ENCODE results near the gene PLVAP. TPM values are rescaled to one million over a fixed set of nuclear protein-coding genes. Genes with fewer than 3 reads are reported as not detected.

The PLVAP gene
- polyA plus RNA-seq, 2 of the 4 experiments (the other 2 are of a cell fraction), result not detected

- no peak for TF ChIP-seq PBX3 (IDR thresholded peaks at IDR 0.05)
- no peak for TF ChIP-seq HMGXB4 (CRISPR knock-in tag; IDR thresholded peaks at IDR 0.05; ENCODE audit: borderline replicate concordance)
- no peak for TF ChIP-seq ESRRA (IDR thresholded peaks at IDR 0.05; ENCODE audit: borderline replicate concordance, low read length)
- TF ChIP-seq RCOR1 (IDR thresholded peaks at IDR 0.05; ENCODE audit: low read depth, low read length), result no peak
- TF ChIP-seq ZFP36 (IDR thresholded peaks at IDR 0.05; ENCODE audit: borderline replicate concordance, partially characterized antibody), result no peak
Observed at GRCh38 chr19:17302391-17303166, 74.6 kb downstream of the PLVAP start (continued).

Other genes starting within 250 kb of the PLVAP start
- 10.1 and 10.2 TPM in 2 replicates for gene USE1, start 162.0 kb downstream of the PLVAP start, polyA plus RNA-seq (2011; rRNA removed)
- gene USE1, start 162.0 kb downstream of the PLVAP start, polyA plus RNA-seq (2017; fragmentation: RNase III; extraction: RNeasy Plus Mini Kit Qiagen cat#74134 plus additional on column Dnase treatment), result 15.5 to 18.4 TPM (median 16.5 TPM) in 3 replicates
- gene OCEL1, start 151.1 kb downstream of the PLVAP start, polyA plus RNA-seq (2011; rRNA removed), result 5.5 and 8.5 TPM in 2 replicates
- gene OCEL1, start 151.1 kb downstream of the PLVAP start, polyA plus RNA-seq (2017; fragmentation: RNase III; extraction: RNeasy Plus Mini Kit Qiagen cat#74134 plus additional on column Dnase treatment), result 6.0 to 10.7 TPM (median 9.2 TPM) in 3 replicates
- gene NR2F6, start 131.4 kb downstream of the PLVAP start, polyA plus RNA-seq (2011; rRNA removed), result 30.4 and 31.9 TPM in 2 replicates
- gene NR2F6, start 131.4 kb downstream of the PLVAP start, polyA plus RNA-seq (2017; fragmentation: RNase III; extraction: RNeasy Plus Mini Kit Qiagen cat#74134 plus additional on column Dnase treatment), result 37.7 to 42.4 TPM (median 42.1 TPM) in 3 replicates
- 0.03 and 0.04 TPM in 2 replicates for gene USHBP1, start 112.6 kb downstream of the PLVAP start, polyA plus RNA-seq (2011; rRNA removed)
- not detected in 3 replicates for gene USHBP1, start 112.6 kb downstream of the PLVAP start, polyA plus RNA-seq (2017; fragmentation: RNase III; extraction: RNeasy Plus Mini Kit Qiagen cat#74134 plus additional on column Dnase treatment)
- gene BABAM1, start 109.9 kb downstream of the PLVAP start, polyA plus RNA-seq (2011; rRNA removed), result 52.1 and 56.0 TPM in 2 replicates
- gene BABAM1, start 109.9 kb downstream of the PLVAP start, polyA plus RNA-seq (2017; fragmentation: RNase III; extraction: RNeasy Plus Mini Kit Qiagen cat#74134 plus additional on column Dnase treatment), result 64.0 to 67.6 TPM (median 65.7 TPM) in 3 replicates
- gene ANKLE1, start 95.4 kb downstream of the PLVAP start, polyA plus RNA-seq (2011; rRNA removed), result 0.45 and 0.56 TPM in 2 replicates
- 0.74 to 1.2 TPM (median 1.0 TPM) in 3 replicates for gene ANKLE1, start 95.4 kb downstream of the PLVAP start, polyA plus RNA-seq (2017; fragmentation: RNase III; extraction: RNeasy Plus Mini Kit Qiagen cat#74134 plus additional on column Dnase treatment)
- 2.3 TPM in 2 replicates for gene ABHD8, start 73.9 kb downstream of the PLVAP start, polyA plus RNA-seq (2011; rRNA removed)
- gene ABHD8, start 73.9 kb downstream of the PLVAP start, polyA plus RNA-seq (2017; fragmentation: RNase III; extraction: RNeasy Plus Mini Kit Qiagen cat#74134 plus additional on column Dnase treatment), result 3.1 to 4.4 TPM (median 4.2 TPM) in 3 replicates
- gene MRPL34, start 71.5 kb downstream of the PLVAP start, polyA plus RNA-seq (2011; rRNA removed), result 28.1 and 30.5 TPM in 2 replicates
- gene MRPL34, start 71.5 kb downstream of the PLVAP start, polyA plus RNA-seq (2017; fragmentation: RNase III; extraction: RNeasy Plus Mini Kit Qiagen cat#74134 plus additional on column Dnase treatment), result 50.6 to 56.1 TPM (median 54.9 TPM) in 3 replicates
- 27.5 and 35.5 TPM in 2 replicates for gene DDA1, start 67.8 kb downstream of the PLVAP start, polyA plus RNA-seq (2011; rRNA removed)
- 53.5 to 62.1 TPM (median 58.5 TPM) in 3 replicates for gene DDA1, start 67.8 kb downstream of the PLVAP start, polyA plus RNA-seq (2017; fragmentation: RNase III; extraction: RNeasy Plus Mini Kit Qiagen cat#74134 plus additional on column Dnase treatment)
- 2.2 and 2.4 TPM in 2 replicates for gene ANO8, start 42.5 kb downstream of the PLVAP start, polyA plus RNA-seq (2011; rRNA removed)
- 3.9 to 5.5 TPM (median 5.1 TPM) in 3 replicates for gene ANO8, start 42.5 kb downstream of the PLVAP start, polyA plus RNA-seq (2017; fragmentation: RNase III; extraction: RNeasy Plus Mini Kit Qiagen cat#74134 plus additional on column Dnase treatment)
- gene GTPBP3, start 39.8 kb downstream of the PLVAP start, polyA plus RNA-seq (2011; rRNA removed), result 9.5 and 10.6 TPM in 2 replicates
- 17.9 to 21.7 TPM (median 19.3 TPM) in 3 replicates for gene GTPBP3, start 39.8 kb downstream of the PLVAP start, polyA plus RNA-seq (2017; fragmentation: RNase III; extraction: RNeasy Plus Mini Kit Qiagen cat#74134 plus additional on column Dnase treatment)
- gene CCDC194, start 16.9 kb upstream of the PLVAP start, polyA plus RNA-seq (2011; rRNA removed), result not detected in 2 replicates
- gene CCDC194, start 16.9 kb upstream of the PLVAP start, polyA plus RNA-seq (2017; fragmentation: RNase III; extraction: RNeasy Plus Mini Kit Qiagen cat#74134 plus additional on column Dnase treatment), result not detected in 3 replicates
- 0.24 and 0.26 TPM in 2 replicates for gene BST2, start 28.3 kb upstream of the PLVAP start, polyA plus RNA-seq (2011; rRNA removed)
- gene BST2, start 28.3 kb upstream of the PLVAP start, polyA plus RNA-seq (2017; fragmentation: RNase III; extraction: RNeasy Plus Mini Kit Qiagen cat#74134 plus additional on column Dnase treatment), result 0.12 to 0.18 TPM in 2 of 3 replicates, not detected in the other
- gene MVB12A, start 42.7 kb upstream of the PLVAP start, polyA plus RNA-seq (2011; rRNA removed), result 18.3 and 19.1 TPM in 2 replicates
- gene MVB12A, start 42.7 kb upstream of the PLVAP start, polyA plus RNA-seq (2017; fragmentation: RNase III; extraction: RNeasy Plus Mini Kit Qiagen cat#74134 plus additional on column Dnase treatment), result 26.8 to 30.2 TPM (median 27.7 TPM) in 3 replicates
- 0.61 and 0.78 TPM in 2 replicates for gene TMEM221, start 71.3 kb upstream of the PLVAP start, polyA plus RNA-seq (2011; rRNA removed)
- gene TMEM221, start 71.3 kb upstream of the PLVAP start, polyA plus RNA-seq (2017; fragmentation: RNase III; extraction: RNeasy Plus Mini Kit Qiagen cat#74134 plus additional on column Dnase treatment), result 0.52 to 0.90 TPM (median 0.62 TPM) in 3 replicates
- not detected in 2 replicates for gene NXNL1, start 83.6 kb upstream of the PLVAP start, polyA plus RNA-seq (2011; rRNA removed)
- gene NXNL1, start 83.6 kb upstream of the PLVAP start, polyA plus RNA-seq (2017; fragmentation: RNase III; extraction: RNeasy Plus Mini Kit Qiagen cat#74134 plus additional on column Dnase treatment), result not detected in 3 replicates
- 1.8 and 2.7 TPM in 2 replicates for gene SLC27A1, start 93.2 kb upstream of the PLVAP start, polyA plus RNA-seq (2011; rRNA removed)
- gene SLC27A1, start 93.2 kb upstream of the PLVAP start, polyA plus RNA-seq (2017; fragmentation: RNase III; extraction: RNeasy Plus Mini Kit Qiagen cat#74134 plus additional on column Dnase treatment), result 1.9 to 2.6 TPM (median 2.5 TPM) in 3 replicates
- gene PGLS, start 134.3 kb upstream of the PLVAP start, polyA plus RNA-seq (2011; rRNA removed), result 24.9 and 28.8 TPM in 2 replicates
- gene PGLS, start 134.3 kb upstream of the PLVAP start, polyA plus RNA-seq (2017; fragmentation: RNase III; extraction: RNeasy Plus Mini Kit Qiagen cat#74134 plus additional on column Dnase treatment), result 37.2 to 49.4 TPM (median 45.7 TPM) in 3 replicates
- gene COLGALT1, start 178.3 kb upstream of the PLVAP start, polyA plus RNA-seq (2011; rRNA removed), result 64.4 and 76.6 TPM in 2 replicates
- 54.5 to 57.2 TPM (median 57.1 TPM) in 3 replicates for gene COLGALT1, start 178.3 kb upstream of the PLVAP start, polyA plus RNA-seq (2017; fragmentation: RNase III; extraction: RNeasy Plus Mini Kit Qiagen cat#74134 plus additional on column Dnase treatment)